Measurements from ENCODE around the gene EPHB2.
"Not testable (repeated sequence)": the region's sequence is repeated elsewhere in the genome, so short reads cannot be mapped to it uniquely, and the experiment has no call there.

EPHB2 gene

DNA sequence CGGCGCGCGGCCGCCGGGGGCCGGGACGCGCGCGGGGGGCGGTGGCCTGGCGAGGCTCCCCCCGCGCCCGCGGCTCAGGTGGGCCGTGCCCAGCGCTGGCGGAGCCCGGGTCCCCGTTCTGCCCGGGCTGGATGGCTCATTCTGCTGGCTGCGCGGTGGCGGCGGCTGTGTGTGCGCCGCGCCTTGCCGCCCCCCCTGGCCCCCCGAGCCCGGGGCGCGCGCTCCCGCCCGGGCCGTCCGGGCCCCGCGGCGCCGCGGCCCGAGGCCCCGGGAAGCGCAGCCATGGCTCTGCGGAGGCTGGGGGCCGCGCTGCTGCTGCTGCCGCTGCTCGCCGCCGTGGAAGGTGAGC, at the start of gene EPHB2:
EPHB2 (plus strand) TSS at position 139 of the 349 bp plus-strand sequence; CDS start at position 283, 144 bp downstream.
- DNase-seq (ENCODE audit: low spot score): peak; percentile 88

DNA sequence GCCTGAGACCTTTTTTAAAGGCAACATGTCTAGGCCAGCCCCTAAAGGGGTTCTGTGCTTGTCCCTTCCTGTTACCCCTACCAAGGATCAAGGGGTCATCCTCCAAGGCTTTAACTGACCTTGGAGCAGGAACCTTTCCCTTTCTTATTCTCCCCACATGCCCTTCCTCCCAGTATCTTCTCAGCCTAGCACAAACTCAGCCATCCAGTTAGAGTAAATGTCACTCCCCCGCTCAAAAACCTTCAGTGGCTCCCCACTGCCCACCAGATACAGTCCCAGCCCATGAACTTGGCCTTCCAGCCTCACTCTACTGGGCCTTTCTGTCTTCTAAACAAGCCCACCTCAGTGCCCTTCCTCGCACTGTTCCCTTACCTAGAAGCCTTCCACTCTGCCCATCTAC, 48.8 kb upstream of the EPHB2 start:
- no peak for DNase-seq (ENCODE audit: low spot score)

DNA sequence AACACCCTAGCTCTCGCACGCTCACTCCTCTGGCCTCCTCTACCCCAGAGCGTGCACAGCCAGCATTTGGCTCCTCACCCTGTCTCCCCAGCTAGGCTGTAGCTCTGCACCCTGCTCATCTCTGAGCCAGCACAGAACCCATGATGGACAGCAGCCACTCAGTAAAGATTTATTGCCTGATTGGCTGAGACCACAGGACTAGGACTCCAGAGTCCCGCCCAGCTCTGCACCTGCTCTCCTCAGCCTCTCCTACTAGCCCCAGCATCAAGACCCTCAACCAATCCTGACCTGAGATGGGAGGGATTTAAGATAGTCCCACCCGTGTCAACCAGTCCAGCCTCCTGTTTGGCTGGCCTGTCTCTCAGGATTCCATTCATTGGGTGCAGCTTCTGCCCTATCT, 48.3 kb upstream of the EPHB2 start:
- DNase-seq (ENCODE audit: low spot score): peak; percentile 63

DNA sequence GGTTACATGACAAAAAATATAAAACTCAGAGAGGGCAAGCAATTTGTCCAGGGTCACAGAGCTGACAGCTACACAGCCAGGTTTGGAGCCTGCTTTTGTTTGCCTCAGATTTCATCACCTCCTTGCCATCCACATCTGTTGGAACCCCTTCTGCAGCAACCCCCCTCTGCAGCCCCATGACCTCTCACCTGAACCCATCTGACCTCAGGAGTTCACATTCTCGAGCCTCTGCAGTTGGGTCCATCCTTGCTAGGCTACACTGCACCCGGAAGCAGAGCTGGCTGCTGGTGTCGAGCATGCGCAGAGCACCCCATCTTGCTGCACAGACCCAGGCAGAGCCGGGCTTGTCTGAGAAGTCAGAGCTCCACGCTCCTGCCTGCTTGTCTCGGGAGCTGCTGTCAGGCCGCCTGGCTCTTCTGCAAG, 47.6 kb upstream of the EPHB2 start:
- DNase-seq (ENCODE audit: low spot score): no peak

DNA sequence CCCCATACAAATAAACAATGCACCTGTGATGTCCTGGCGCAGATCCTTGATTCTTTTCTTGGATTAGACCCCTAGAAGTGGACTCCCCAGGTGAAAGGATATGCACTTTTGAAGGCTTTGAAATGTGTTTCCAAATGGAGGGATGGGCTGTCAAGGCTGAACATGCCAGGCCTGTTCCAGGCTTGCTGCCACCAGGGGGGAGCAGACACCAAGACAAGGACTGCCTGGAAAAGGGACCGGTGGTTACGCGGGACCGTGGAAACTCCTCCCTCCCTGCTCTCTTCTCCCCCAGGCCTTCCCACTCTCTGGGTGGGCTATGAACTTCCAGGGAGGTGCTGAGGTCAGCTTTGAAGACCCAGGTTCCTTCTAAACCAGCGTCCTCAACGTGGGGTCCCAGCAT, 44.9 kb upstream of the EPHB2 start:
- peak; percentile 64 for DNase-seq (ENCODE audit: low spot score)

DNA sequence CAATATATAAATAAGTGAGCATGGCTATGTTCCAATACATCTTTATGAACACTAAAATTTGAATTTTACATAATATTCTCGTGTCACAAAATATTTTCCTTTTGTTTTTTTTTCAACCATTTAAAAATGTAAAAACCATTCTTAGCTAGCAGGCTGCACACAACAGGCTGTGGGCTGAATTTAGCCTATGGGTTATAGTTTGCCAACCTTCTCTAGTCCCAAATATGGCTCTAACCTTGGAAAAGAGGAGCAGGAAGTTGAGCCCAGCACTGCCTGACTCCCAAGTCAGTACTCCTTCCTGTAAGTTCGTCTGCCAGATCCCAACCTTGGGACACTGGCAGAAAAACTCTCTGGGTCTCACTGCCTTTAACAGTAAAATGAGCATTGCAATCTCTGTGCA, 44.2 kb upstream of the EPHB2 start:
- no peak for DNase-seq (ENCODE audit: low spot score)

DNA sequence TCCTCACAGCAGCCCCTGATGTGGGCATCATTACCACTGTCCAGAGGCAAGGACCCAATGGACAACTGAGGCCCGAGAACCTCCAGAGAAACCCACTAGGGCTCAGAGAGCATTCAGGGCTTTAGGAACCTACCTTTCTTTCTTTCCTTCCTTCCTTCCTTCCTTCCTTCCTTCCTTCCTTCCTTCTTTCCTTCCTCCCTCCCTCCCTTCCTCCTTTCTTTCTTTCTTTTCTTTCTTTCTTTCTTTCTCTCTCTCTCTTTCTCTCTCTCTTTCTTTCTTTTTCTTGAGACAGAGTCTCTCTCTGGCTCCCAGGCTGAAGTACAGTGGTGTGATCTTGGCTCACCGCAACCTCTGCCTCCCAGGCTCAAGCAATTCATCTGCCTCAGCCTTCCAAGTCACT, 41.8 kb upstream of the EPHB2 start:
- not testable (repeated sequence) for DNase-seq (ENCODE audit: low spot score)

DNA sequence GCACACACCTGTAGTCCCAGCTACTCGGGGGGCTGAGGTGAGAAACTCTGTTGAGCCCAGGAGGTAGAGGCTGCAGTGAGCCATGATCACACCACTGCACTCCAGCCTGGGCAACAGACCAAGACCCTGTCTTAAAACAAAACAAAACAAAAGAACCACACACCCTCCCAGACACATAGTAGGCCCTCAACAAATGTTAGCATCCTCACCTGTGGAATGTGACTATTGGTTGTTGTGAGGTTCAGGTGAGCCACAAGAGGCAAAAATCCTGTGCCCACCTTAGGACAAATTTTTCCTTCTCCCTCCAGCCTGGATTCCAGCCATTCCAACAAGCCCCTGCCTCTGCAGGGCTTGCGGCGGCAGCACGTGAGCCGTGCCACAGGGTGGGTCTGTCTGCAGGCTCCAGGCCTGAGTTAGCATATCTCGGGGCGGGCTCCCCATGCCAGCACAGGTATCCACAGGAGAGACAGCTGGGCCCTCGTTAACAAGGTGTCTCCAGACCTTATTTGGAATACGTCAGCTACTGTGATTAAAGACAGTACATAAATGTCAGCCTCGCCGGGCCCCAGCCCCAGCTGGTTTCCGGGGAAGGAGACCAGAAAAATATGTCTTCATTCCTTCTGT, 40.2 kb upstream of the EPHB2 start:
- no peak for DNase-seq (ENCODE audit: low spot score)

DNA sequence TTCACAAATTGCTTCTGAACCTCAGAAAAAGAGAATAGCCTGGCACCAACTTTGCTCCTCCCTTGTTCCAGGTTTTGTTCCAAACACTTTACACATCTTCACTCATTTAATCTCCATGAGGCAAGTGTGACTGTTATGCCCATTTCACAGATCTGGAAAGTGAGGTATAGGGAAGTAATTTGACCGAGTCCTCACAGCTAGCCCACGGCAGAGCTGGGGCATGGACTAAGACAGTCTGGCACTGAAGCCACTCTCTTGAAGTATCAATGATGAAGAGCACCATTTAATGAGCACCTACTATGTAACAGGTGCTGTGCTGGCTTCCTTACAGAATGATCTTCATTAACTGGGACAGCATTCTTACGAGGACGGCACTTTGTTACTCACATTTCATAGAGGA, 38.6 kb upstream of the EPHB2 start:
- no peak for DNase-seq (ENCODE audit: low spot score)

DNA sequence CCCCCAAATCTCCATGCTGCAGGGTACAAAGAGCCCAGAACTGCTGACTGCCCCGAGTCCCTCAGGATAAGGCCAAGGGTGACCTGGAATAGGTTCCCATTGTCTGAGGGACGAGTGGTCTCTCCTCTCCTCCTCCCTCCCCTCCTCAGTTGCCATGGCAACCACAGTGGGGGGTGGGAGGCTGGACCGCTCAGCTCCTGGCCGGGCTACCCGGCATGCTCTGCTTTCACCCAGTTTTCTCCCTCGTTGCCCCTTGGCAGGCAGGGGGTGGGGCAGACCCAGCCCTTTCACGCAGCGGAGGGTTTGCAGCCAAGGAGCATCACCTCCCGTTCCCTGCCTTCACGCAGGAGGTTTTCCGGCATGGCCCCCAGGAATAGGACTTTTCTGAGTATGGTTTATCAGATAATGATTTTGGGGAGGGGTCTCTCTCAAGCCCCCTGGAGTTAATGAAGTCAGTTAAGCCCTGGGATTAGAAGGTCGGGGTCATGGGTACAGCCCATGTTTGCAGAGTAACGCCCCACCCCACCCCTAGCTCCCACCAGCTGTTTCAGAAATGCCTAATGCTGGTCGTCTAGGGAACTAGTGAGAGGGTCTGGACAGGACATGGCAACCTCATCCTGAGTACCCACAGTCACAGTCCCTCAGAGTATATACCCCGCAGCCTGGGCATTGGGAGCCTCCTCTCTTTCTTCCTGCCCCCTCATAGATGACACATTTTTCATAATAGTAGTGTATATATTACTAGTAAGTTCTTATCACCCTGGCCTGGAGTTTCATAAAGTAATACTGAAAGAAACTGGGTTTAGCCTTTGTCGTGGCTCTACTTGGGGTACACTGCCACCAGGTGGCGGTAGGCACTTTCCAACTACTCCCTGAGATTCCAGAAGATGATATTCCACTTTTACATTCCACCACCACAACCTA, 36.9 kb upstream of the EPHB2 start:
- DNase-seq (ENCODE audit: low spot score): peak; percentile 54

DNA sequence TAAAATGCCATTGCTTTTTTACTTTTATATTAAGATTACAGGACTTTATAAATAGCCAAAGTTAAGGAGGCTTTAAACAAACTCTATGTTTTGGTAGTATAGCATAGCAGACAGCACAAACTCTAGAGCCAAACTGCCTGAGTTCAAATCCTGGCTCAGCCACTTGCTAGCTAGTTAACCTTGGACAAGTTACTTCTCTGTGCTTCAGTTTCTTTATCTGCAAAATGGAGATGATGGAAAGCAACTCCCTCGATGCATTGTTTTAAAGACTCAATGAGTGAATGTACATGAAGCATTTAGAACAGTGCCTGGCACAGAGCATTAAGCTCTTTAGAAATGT, 36.3 kb upstream of the EPHB2 start:
- no peak for DNase-seq (ENCODE audit: low spot score)

DNA sequence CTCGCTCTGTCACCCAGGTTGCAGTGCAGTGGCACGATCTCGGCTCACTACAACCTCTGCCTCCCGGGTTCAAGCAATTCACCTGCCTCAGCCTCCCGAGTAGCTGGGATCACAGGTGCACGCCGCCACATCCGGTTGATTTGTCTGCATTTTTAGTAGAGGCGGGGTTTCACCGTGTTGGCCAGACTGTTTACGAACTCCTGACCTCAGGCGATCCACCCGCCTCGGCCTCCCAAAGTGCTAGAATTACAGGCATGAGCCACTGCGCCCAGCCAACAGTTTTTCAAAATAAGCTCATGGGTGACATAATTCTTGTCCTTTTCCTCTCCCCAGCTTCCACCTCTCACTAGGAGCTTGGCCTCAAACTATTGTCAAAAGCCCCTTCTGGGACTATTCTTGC, 34.5 kb upstream of the EPHB2 start:
- not testable (repeated sequence) for DNase-seq (ENCODE audit: low spot score)

DNA sequence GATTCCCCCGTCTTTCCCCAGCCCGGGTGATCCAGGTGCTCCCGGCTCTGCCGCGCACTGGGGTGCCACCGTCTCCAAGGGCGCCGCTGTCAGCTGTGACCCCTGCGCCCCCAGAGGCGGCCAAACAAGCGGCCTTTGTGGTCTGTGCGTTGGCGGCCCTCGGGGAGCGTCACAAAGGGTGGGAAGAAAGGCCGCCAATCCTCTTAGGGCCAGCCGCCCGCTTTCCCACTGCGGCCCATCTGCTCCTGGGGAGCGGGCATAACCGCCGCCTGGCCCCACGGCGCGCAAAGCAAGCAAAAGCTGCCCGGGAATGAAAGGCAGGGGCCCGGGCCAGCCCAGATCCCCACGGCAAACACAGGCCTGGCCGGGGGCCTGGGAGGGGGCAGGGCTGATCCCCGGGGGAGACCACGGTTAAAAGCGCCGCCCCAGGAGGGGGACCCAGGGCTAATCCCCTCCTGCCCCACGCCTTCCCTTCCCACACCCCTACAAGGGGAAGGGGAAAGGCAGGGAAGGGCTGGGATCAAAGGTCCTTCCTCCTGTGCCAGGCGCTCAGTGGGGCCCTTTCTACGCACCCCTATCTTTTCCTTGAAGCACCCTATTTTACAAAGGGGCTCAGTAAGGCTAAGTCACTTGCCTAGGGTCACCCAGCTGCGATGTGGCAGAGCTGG, 33.6 kb upstream of the EPHB2 start:
- no peak for DNase-seq (ENCODE audit: low spot score)

DNA sequence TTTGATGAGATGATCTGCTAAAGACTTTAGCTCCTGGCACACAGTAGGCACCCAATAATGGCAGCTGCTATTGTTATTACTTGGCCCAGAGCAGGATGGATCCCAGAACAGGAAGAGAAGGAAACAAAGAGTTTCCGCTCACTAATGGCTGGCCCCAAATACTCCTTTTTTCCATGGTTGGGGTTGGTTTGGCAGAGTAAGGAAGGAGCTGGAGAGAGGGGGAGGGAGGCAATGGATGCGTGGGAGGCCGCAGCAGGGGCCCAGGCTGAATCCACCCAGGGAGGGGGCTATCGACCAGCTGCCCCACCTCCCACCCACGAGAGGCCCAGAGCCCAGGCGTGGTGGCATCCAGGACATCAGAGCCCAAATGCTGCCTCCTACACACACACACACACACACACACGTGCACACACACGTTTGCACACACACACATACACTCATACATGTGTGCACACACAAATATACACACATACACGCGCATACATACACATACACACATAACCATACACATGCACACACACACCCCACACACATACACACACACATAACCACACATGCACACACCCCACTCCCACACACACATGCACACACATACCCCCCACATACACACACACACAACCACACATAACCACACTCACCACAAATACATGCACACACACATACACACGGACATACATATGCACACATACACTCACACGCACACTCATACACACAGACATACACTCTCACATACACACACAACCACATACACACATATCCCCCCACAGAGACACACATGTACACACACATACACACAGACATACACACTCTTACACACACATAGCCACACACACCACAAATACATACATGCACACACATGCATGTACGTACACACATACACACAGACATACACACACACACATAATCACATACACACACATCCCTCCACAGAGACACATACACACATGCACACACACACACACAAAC, 32.4 kb upstream of the EPHB2 start:
- no peak for DNase-seq (ENCODE audit: low spot score)

DNA sequence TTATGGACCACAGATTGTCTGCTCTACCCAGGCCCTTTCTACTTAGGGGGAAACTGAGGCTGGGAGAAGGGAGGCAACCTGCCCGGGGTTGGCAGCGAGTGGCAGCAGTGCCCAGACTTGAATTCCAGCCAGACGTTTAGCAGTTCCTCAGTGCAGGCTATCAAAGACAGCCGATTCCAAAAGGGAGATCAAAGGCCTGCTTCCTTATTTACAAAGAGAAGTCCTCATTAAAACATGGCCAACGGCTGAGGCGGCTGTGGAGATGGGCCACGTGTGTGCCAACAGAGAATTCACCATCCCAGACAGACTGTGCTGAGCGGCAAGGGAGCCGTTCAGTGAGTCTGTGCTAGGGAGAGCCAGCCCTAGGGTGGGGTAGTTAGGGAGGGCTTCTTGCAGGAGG, 29.9 kb upstream of the EPHB2 start:
- no peak for DNase-seq (ENCODE audit: low spot score)

DNA sequence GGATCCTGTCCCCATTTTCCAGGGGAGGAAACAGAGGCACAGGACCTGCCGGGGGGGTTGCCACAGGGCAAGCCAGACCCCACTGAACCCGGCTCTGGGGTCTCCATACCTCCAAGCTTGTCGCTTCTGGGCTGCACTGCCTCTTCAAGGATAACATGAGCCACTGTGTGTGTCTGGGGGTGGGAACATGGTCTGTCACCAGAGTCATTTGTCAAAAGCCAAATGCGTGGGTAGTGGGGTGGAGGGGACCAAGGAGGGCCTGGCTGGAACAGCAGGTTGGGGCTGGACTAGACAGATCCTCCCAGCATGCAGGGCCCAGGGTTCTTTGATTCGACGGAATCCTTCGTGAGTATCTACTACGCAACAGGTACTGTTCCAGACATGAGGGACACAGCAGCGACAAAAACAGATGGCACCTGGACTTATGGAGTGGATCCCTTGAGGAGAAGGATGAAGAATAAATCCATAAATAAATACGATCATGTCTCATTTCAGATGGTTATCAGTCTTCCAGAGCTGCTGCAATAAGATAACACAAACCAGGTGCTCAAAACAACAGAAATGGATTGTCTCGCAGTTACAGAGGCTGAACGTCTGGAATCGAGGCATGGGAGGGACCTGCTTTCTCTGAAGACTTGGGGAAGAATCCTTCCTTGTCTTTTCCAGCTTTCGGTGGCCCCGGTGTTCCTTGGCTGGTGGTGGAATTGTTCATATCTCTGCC, 28.9 kb upstream of the EPHB2 start:
- no peak for DNase-seq (ENCODE audit: low spot score)

DNA sequence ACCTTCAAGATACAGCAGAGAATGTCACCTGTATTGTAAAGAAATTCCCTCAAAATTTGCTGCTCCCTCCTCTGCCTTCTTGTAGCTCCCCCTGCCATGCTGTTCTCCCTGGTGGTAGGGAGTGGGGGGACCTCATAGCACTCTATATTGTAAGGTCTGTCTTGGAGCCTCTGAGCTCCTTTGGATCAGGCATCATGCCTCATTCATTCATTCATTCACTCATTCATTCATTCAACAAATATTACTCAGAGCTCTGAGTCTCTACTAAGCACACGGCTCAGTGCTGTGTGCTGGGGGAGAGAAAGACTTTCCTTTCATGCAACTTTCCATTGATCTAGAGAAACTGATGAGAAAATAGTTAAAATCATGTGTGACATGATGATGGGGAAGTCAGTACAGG, 27.1 kb upstream of the EPHB2 start:
- no peak for DNase-seq (ENCODE audit: low spot score)

DNA sequence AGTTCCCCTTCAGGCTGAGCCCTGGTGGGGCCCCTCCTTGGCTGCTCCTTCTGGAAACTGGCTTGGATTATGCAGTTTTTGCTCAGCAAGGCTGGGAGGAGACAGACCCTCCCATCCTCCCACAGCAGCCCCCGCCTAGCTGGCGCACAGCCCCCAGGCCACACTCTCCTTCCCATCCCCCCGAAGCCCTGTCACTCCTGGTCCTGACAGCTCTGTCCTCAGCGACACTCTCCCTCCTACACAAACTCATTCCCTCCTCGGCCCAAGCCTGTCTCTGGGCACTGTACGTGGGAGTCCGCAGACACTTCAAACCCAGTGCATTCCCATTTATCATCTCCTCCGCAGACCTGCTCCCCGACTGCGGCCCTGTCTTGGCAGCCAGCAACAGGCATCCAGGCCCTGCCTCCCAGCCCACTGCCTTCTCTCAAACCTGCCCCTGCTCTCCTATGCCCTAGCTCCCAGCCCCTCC, 25.0 kb upstream of the EPHB2 start:
- DNase-seq (ENCODE audit: low spot score): no peak

DNA sequence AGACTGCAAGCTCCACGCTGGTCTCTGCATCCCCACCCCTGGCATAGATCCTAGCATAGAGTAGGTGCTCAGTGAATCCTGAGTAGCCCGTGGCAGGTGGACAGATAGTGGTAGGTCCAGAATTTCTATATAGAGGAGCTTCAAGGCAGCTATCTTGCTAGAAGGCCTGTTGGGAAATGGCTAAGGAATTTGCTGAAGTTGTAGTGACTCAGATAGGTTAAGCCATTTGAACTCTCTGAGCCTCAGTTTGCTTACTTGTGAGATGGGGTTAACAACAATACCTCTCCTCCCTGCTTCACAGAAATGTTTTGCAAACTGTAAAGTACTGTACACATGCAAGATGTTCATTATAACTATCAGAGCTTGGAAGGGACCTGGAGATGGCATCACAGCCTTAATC, 23.4 kb upstream of the EPHB2 start:
- DNase-seq (ENCODE audit: low spot score): no peak

DNA sequence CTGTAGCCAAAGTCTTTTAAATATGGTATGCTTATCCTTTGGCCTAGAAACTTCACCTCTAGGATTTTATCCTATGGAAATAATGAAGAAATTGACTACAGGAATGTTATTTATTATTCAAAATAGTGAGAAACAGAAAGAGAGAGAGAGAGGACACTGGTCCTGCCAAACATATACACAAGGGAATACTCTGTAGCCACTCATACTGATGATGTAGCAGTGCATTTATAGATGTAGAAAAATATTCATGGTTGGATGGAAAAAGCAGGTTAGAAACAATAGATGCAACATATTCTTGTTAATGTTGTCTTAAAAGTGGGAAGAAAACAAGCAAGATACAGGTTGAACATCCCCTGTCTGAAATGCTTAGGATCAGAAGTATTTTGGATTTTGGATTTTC, 22.2 kb upstream of the EPHB2 start:
- no peak for DNase-seq (ENCODE audit: low spot score)

DNA sequence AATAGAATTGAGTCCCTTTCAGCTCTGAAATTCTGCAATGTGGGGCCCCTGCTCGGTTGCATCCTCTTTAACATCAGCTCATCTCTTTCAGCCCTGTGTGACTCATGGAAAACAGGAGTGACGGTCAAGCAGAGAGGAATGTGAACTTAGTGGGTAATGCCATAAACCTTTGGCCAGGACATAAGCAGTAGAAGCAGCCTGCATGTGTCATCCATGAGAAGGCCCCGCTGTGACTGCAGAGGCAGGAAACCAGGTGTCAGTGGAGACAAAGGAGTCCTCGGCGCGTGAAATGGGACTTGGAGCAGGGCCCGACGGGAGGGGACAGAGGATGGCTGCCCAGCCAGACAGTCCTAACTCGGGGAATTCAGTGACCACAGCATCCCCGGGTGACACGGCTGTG, 21.1 kb upstream of the EPHB2 start:
- no peak for DNase-seq (ENCODE audit: low spot score)

Data from D341Med (cell line).